H9 (cell line): ENCODE data around the gene AVPR2. TPM values are rescaled to one million over a fixed set of nuclear protein-coding genes. Genes with fewer than 3 reads are reported as not detected.

Experiments
- DNase-seq: peaks from one replicate; pipeline ENCODE4 v3.0.0-alpha.2; 2017
- H2AFZ ChIP-seq: one replicate; pipeline ENCODE4 v1.6.1; 2013; ENCODE audit warnings: mild to moderate bottlenecking, low read length, control low read depth, moderate library complexity
- H2AK5ac ChIP-seq: 2 replicates; pipeline ENCODE4 v1.6.1; 2013; ENCODE audit warnings: low read length, control low read depth, mixed read lengths; ENCODE audit not compliant: insufficient read length
- H2BK120ac ChIP-seq: one replicate; pipeline ENCODE4 v1.6.1; 2013; ENCODE audit warnings: low read depth, mild to moderate bottlenecking, low read length, control low read depth, inconsistent platforms; ENCODE audit not compliant: poor library complexity, severe bottlenecking
- H2BK12ac ChIP-seq: 2 replicates; pipeline ENCODE4 v1.6.1; 2013; ENCODE audit warnings: low read length, control low read depth, mixed read lengths, low read depth; ENCODE audit not compliant: insufficient read length
- H2BK15ac ChIP-seq: 2 replicates; pipeline ENCODE4 v1.6.1; 2013; ENCODE audit warnings: low read depth, low read length, control low read depth
- H2BK20ac ChIP-seq: one replicate; pipeline ENCODE4 v1.6.1; 2013; ENCODE audit warnings: low read depth, mild to moderate bottlenecking, low read length, control low read depth, inconsistent platforms; ENCODE audit not compliant: poor library complexity, severe bottlenecking
- H2BK5ac ChIP-seq: 2 replicates; pipeline ENCODE4 v1.6.1; 2013; ENCODE audit warnings: low read length, control low read depth, mixed read lengths; ENCODE audit not compliant: insufficient read length
- H3K14ac ChIP-seq: 2 replicates; pipeline ENCODE4 v1.6.1; 2013; ENCODE audit warnings: low read length, control low read depth; ENCODE audit not compliant: insufficient read depth
- H3K18ac ChIP-seq: 2 replicates; pipeline ENCODE4 v1.6.1; 2013; ENCODE audit warnings: low read depth, mild to moderate bottlenecking, mixed read lengths, low read length, control low read depth; ENCODE audit not compliant: insufficient read length
- H3K23ac ChIP-seq: 2 replicates; pipeline ENCODE4 v1.6.1; 2013; ENCODE audit warnings: low read length, control low read depth, mixed read lengths, low read depth; ENCODE audit not compliant: insufficient read length
- H3K23me2 ChIP-seq: 2 replicates; pipeline ENCODE4 v1.6.1; 2013; ENCODE audit warnings: low read depth, mild to moderate bottlenecking, mixed read lengths, low read length, control low read depth; ENCODE audit not compliant: insufficient read length, poor library complexity, severe bottlenecking
- H3K27ac ChIP-seq: 2 replicates; pipeline ENCODE4 v1.5.1; 2013; ENCODE audit warnings: low read length, control low read depth, mixed read lengths, low read depth; ENCODE audit not compliant: insufficient read length
- H3K27me3 ChIP-seq: 2 replicates; pipeline ENCODE4 v1.6.1; 2013; ENCODE audit warnings: low read length, control low read depth, inconsistent platforms; ENCODE audit not compliant: insufficient read depth
- H3K4ac ChIP-seq: 2 replicates; pipeline ENCODE4 v1.6.1; 2013; ENCODE audit warnings: low read depth, mild to moderate bottlenecking, control low read depth, inconsistent platforms, low read length, moderate library complexity
- H3K4me1 ChIP-seq: 2 replicates; pipeline ENCODE4 v1.6.1; 2013; ENCODE audit warnings: low read length, control low read depth, inconsistent platforms; ENCODE audit not compliant: insufficient read depth
- H3K4me2 ChIP-seq: 2 replicates; pipeline ENCODE4 v1.6.1; 2013; ENCODE audit warnings: low read length, control low read depth, mixed read lengths; ENCODE audit not compliant: insufficient read length, insufficient read depth
- H3K56ac ChIP-seq: 2 replicates; pipeline ENCODE4 v1.6.1; 2013; ENCODE audit warnings: low read depth, mild to moderate bottlenecking, mixed read lengths, low read length, control low read depth; ENCODE audit not compliant: insufficient read length
- H3K79me1 ChIP-seq: 2 replicates; pipeline ENCODE4 v1.6.1; 2013; ENCODE audit warnings: low read depth, mild to moderate bottlenecking, moderate library complexity, low read length, control low read depth, inconsistent platforms; ENCODE audit not compliant: insufficient read depth, poor library complexity, severe bottlenecking
- H3K79me2 ChIP-seq: 2 replicates; pipeline ENCODE4 v1.6.1; 2013; ENCODE audit warnings: low read length, control low read depth, inconsistent platforms; ENCODE audit not compliant: insufficient read depth
- H3K9ac ChIP-seq: 2 replicates; pipeline ENCODE4 v1.6.1; 2013; ENCODE audit warnings: low read length, control low read depth, mixed read lengths; ENCODE audit not compliant: insufficient read length; ENCODE audit errors: extremely low read depth
- H3K9me3 ChIP-seq: one replicate; pipeline ENCODE4 v1.6.1; 2013; ENCODE audit warnings: low read depth, low read length, inconsistent platforms; ENCODE audit not compliant: control insufficient read depth
- H3T11ph ChIP-seq: one replicate; pipeline ENCODE4 v1.6.1; 2013; ENCODE audit warnings: mild to moderate bottlenecking, low read length, control low read depth, inconsistent platforms
- H4K20me1 ChIP-seq: one replicate; pipeline ENCODE4 v1.6.1; 2013; ENCODE audit not compliant: control insufficient read depth, insufficient read length, insufficient read depth
- H4K5ac ChIP-seq: 2 replicates; pipeline ENCODE4 v1.6.1; 2013; ENCODE audit warnings: low read depth, mild to moderate bottlenecking, mixed read lengths, low read length, control low read depth; ENCODE audit not compliant: insufficient read length
- H4K8ac ChIP-seq: replicated peaks from 2 replicates; pipeline ENCODE4 v1.6.1; 2013; ENCODE audit warnings: low read length, control low read depth, mixed read lengths, low read depth; ENCODE audit not compliant: insufficient read length
- H4K91ac ChIP-seq: 2 replicates; pipeline ENCODE4 v1.6.1; 2013; ENCODE audit warnings: low read depth, mild to moderate bottlenecking, moderate library complexity, mixed read lengths, low read length, control low read depth; ENCODE audit not compliant: insufficient read length
- H3K27ac Mint-ChIP-seq, 3 experiments: 2 replicates in 2 of 3; 3 replicates in 1 of 3; pipeline ENCODE4 v1.8.0; 2020 to 2021; ENCODE audit warnings: mixed read lengths in 3 of 3, mild to moderate bottlenecking in 1 of 3, moderate library complexity in 1 of 3
- H3K27me3 Mint-ChIP-seq: 2 replicates; pipeline ENCODE4 v1.8.0; 2021; ENCODE audit warnings: low read depth, mild to moderate bottlenecking, moderate library complexity, mixed read lengths
- H3K36me3 Mint-ChIP-seq, 3 experiments: 2 replicates in 2 of 3; 3 replicates in 1 of 3; pipeline ENCODE4 v1.8.0; 2020 to 2021; ENCODE audit warnings: low read depth in 3 of 3, mixed read lengths in 3 of 3; ENCODE audit not compliant: insufficient read depth in 1 of 3
- H3K4me1 Mint-ChIP-seq, 2 experiments: 2 replicates each; pipeline ENCODE4 v1.8.0; 2020; ENCODE audit warnings: mixed read lengths in 2 of 2
- H3K4me3 Mint-ChIP-seq, 2 experiments: 2 replicates in 1 of 2; 3 replicates in 1 of 2; pipeline ENCODE4 v1.8.0; 2020 to 2021; ENCODE audit warnings: mild to moderate bottlenecking in 2 of 2, mixed read lengths in 2 of 2, moderate library complexity in 1 of 2
- H3K9me3 Mint-ChIP-seq, 2 experiments: 2 replicates in 1 of 2; 3 replicates in 1 of 2; pipeline ENCODE4 v1.8.0; 2020; ENCODE audit warnings: mild to moderate bottlenecking in 2 of 2, mixed read lengths in 2 of 2, moderate library complexity in 1 of 2
- WGBS: extraction: QIAGEN DNeasy Blood & Tissue Kit; methylation state at CpG from one replicate; pipeline ENCODE4 v1.1.7; 2013; ENCODE audit warnings: missing lambda C conversion rate, low lambda C conversion rate, mixed read lengths; ENCODE audit not compliant: insufficient read length; ENCODE audit errors: extremely low coverage; 5-methylcytosine and 5-hydroxymethylcytosine counted together
- total RNA-seq: library from RNA; stranded (reverse); gene quantifications from 2 replicates; pipeline ENCODE4 v1.2.1, GENCODE V29; 2021
- TF ChIP-seq, protein P1 (sequence below): fragments of 200-600 bp; sonication (generic); conservative IDR thresholded peaks from 3 replicates; pipeline ENCODE4 v1.8.0; 2021; ENCODE audit warnings: antibody characterized with exemption, mild to moderate bottlenecking

AVPR2 gene
- total RNA-seq, 1 experiment from 2014 or later, result not detected

DNA sequence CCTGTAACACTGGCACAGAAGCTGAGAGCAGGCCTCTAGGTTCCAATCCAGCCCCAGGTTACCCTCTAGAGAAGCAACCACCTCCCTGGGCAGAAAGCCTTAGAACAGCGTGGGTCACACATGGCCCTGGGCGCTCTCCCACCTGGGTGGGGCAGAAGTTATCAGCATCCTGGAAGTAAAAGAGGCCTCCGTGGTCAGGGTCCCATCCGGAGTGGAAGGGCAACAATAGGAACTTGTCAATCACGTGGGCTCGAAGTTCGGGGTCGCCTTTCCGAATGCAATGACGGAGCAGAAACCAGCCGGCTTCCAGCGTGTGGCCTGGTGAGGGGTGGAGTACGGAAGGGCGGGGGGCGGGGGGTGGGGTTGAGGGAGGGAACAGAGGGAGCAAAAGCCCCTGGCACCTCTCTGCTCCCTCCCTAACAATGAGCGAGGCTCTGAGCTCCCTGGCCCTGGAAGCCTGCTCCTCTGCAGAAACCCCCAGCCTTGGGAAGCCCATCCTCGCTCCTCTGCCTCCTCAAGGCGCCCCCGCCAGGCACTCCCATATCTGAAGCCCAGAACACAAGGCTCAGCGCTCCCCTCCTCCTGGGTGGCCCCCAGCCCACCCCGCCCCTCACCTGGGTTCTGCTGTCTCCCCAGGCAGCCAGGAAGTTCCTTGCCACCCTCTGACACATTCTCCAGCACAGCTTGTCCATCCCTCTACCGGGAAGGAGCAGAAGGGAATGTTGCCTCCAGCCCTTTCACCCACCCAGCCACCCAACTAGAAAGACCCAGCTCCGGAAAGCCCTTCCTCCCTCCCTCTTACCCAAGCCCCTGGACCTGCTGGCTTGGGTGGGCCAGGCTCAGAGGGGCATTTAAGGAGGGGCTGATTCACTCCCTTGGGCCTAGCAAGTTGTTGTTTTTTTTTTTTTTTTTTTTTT, 37.1 kb downstream of the AVPR2 start:
- H3K79me1 ChIP-seq, result no peaks in the 10 kb centered on the region
- no peak overlapping the region for H2AK5ac ChIP-seq
- no peak overlapping the region for H3K27ac ChIP-seq
- H2BK15ac ChIP-seq, result no peak overlapping the region
- no peak overlapping the region for H3K9ac ChIP-seq
- no peak overlapping the region for H2BK5ac ChIP-seq
- peaks cover 6 to 12% (median 9%) of the 10 kb centered on the region in 3 experiments; a peak in 6 of 7 replicates for H3K36me3 Mint-ChIP-seq
- H3K27ac Mint-ChIP-seq, result peak overlapping the region; percentile 31 to 95 (median 88); a peak in 5 of 7 replicates
- no peak overlapping the region for H2BK12ac ChIP-seq
- H3K4me1 Mint-ChIP-seq, result peaks cover 13 to 23% of the 10 kb centered on the region in 2 experiments
- no peaks in the 10 kb centered on the region for H3K23me2 ChIP-seq
- no peaks in the 10 kb centered on the region for H3K27me3 ChIP-seq
- peaks cover under 1% of the 10 kb centered on the region for H3K9me3 ChIP-seq
- no peak overlapping the region for H3K56ac ChIP-seq
- peak; percentile 67 for DNase-seq
- no peak overlapping the region for H4K8ac ChIP-seq
- WGBS, result no CpG with 5 or more reads among the region's 23 CpGs
- no peak overlapping the region for H3K4me2 ChIP-seq
- TF ChIP-seq, protein P1, sequence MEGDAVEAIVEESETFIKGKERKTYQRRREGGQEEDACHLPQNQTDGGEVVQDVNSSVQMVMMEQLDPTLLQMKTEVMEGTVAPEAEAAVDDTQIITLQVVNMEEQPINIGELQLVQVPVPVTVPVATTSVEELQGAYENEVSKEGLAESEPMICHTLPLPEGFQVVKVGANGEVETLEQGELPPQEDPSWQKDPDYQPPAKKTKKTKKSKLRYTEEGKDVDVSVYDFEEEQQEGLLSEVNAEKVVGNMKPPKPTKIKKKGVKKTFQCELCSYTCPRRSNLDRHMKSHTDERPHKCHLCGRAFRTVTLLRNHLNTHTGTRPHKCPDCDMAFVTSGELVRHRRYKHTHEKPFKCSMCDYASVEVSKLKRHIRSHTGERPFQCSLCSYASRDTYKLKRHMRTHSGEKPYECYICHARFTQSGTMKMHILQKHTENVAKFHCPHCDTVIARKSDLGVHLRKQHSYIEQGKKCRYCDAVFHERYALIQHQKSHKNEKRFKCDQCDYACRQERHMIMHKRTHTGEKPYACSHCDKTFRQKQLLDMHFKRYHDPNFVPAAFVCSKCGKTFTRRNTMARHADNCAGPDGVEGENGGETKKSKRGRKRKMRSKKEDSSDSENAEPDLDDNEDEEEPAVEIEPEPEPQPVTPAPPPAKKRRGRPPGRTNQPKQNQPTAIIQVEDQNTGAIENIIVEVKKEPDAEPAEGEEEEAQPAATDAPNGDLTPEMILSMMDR, result no peak
- no peak overlapping the region for H4K5ac ChIP-seq
- no peaks in the 10 kb centered on the region for H3K79me2 ChIP-seq
- H3T11ph ChIP-seq, result no peak overlapping the region
- no peak overlapping the region for H2BK120ac ChIP-seq
- no peak overlapping the region for H3K4ac ChIP-seq
- H4K20me1 ChIP-seq, result no peaks in the 10 kb centered on the region
- H2AFZ ChIP-seq, result no peak overlapping the region
- H3K27me3 Mint-ChIP-seq, result no peaks in the 10 kb centered on the region
- peak overlapping the region; percentile 76 for H2BK20ac ChIP-seq
- H3K4me1 ChIP-seq, result no peaks in the 10 kb centered on the region
- peak overlapping the region; percentile 38 to 64; a peak in 3 of 5 replicates for H3K4me3 Mint-ChIP-seq
- no peak overlapping the region for H3K23ac ChIP-seq
- H3K14ac ChIP-seq, result peak overlapping the region; percentile 47; the same call in 1 of the 2 replicates
- peaks cover 36 to 46% of the 10 kb centered on the region in 2 experiments for H3K9me3 Mint-ChIP-seq
- H3K18ac ChIP-seq, result peak overlapping the region; percentile 82
- H4K91ac ChIP-seq, result no peak overlapping the region
